H1 (cell line): ENCODE measurements around the gene SLC6A2.

Source experiments
- CHD2 ChIP-seq: IDR thresholded peaks from 2 replicates; pipeline ENCODE4 v1.6.1; 2012; ENCODE audit warnings: low read length, improper control_type of control experiment
- CREB1 ChIP-seq: IDR thresholded peaks from 2 replicates; pipeline ENCODE4 v1.6.1; 2012; ENCODE audit warnings: inconsistent platforms
- KDM1A ChIP-seq: fragments of 200-600, 300-600 bp; sonication (generic); IDR thresholded peaks from 2 replicates; pipeline ENCODE4 v1.7.1; 2016; ENCODE audit warnings: mild to moderate bottlenecking, low read length, borderline replicate concordance
- POLR2A ChIP-seq, 2 experiments: IDR thresholded peaks; 1 replicate in 1 of 2; 2 replicates in 1 of 2; pipeline ENCODE4 v1.6.1; 2011; ENCODE audit warnings: low read depth in 2 of 2, low read length in 2 of 2, mild to moderate bottlenecking in 2 of 2; ENCODE audit errors: control extremely low read depth in 1 of 2
- SP1 ChIP-seq: IDR thresholded peaks from 2 replicates; pipeline ENCODE4 v1.6.1; 2011; ENCODE audit warnings: low read depth, low read length
- YY1 ChIP-seq: IDR thresholded peaks from 2 replicates; pipeline ENCODE4 v1.6.1; 2011; ENCODE audit warnings: low read depth, mild to moderate bottlenecking, low read length
- TF ChIP-seq, protein P1 (sequence below), 3 experiments: IDR thresholded peaks; 1 replicate in 2 of 3; 2 replicates in 1 of 3; pipeline versions ENCODE4 v1.5.1 to v1.6.1; 2011; ENCODE audit warnings: low read length in 3 of 3, mild to moderate bottlenecking in 3 of 3, inconsistent platforms in 2 of 3, low read depth in 1 of 3, moderate library complexity in 1 of 3; ENCODE audit not compliant: insufficient read depth in 1 of 3; ENCODE audit errors: control extremely low read depth in 1 of 3
- TF ChIP-seq, protein P2 (sequence below): IDR thresholded peaks from 2 replicates; pipeline ENCODE4 v1.6.1; 2012; ENCODE audit warnings: inconsistent platforms

DNA sequence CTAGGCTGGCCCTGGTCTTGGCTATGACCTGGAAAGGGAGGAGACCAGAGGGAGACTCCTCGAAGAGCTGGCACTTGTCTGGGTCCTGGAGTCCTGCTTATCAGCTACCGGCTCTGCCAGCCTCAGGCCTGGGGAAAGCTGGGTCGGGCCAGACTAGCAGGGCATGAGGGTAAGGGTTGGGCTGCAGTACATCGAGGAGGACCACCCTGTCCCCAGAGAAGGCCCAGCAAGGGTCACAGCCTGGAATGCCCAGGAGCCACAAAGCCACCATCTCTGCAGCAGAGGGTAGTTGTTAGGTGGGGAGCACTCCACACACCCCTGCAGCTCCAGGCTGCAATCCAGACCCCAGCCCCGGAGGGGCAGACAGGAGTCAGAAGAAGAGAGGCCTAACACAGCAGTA, 54.0 kb downstream of the SLC6A2 start:
- TF ChIP-seq YY1 = no peak
- TF ChIP-seq CHD2 = no peak
- TF ChIP-seq, protein P1, sequence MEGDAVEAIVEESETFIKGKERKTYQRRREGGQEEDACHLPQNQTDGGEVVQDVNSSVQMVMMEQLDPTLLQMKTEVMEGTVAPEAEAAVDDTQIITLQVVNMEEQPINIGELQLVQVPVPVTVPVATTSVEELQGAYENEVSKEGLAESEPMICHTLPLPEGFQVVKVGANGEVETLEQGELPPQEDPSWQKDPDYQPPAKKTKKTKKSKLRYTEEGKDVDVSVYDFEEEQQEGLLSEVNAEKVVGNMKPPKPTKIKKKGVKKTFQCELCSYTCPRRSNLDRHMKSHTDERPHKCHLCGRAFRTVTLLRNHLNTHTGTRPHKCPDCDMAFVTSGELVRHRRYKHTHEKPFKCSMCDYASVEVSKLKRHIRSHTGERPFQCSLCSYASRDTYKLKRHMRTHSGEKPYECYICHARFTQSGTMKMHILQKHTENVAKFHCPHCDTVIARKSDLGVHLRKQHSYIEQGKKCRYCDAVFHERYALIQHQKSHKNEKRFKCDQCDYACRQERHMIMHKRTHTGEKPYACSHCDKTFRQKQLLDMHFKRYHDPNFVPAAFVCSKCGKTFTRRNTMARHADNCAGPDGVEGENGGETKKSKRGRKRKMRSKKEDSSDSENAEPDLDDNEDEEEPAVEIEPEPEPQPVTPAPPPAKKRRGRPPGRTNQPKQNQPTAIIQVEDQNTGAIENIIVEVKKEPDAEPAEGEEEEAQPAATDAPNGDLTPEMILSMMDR (IDR thresholded peaks at IDR 0.05; ENCODE audit: control extremely low read depth in 1 of 3, insufficient read depth in 1 of 3, low read depth in 1 of 3, low read length in 3 of 3) = no peak
- no peak for TF ChIP-seq POLR2A (IDR thresholded peaks at IDR 0.05; ENCODE audit: control extremely low read depth in 1 of 2, low read depth in 2 of 2, low read length in 2 of 2)
- TF ChIP-seq CREB1 = no peak
- TF ChIP-seq KDM1A = no peak
- TF ChIP-seq SP1 = no peak
- TF ChIP-seq, protein P2, sequence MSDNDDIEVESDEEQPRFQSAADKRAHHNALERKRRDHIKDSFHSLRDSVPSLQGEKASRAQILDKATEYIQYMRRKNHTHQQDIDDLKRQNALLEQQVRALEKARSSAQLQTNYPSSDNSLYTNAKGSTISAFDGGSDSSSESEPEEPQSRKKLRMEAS = no peak
